Endodermal cell (in vitro differentiated cells): ENCODE measurements around the gene KRTAP5-9. TPM values are rescaled to one million over a fixed set of nuclear protein-coding genes. Genes with fewer than 3 reads are reported as not detected.
"Not testable (repeated sequence)": the region's sequence is repeated elsewhere in the genome, so short reads cannot be mapped to it uniquely, and the experiment has no call there.

Source experiments
- DNase-seq: peaks from one replicate; pipeline ENCODE4 v3.0.0-alpha.2; 2017
- H3K27ac ChIP-seq: 2 replicates; pipeline ENCODE4 v1.5.1; 2013; ENCODE audit warnings: mild to moderate bottlenecking, low read depth, low read length, moderate library complexity
- H3K27me3 ChIP-seq: 2 replicates; pipeline ENCODE4 v1.6.1; 2013; ENCODE audit warnings: mild to moderate bottlenecking, low read length, moderate library complexity; ENCODE audit not compliant: insufficient read depth, control insufficient read depth, poor library complexity, severe bottlenecking
- H3K36me3 ChIP-seq: 2 replicates; pipeline ENCODE4 v1.7.0; 2013; ENCODE audit warnings: mild to moderate bottlenecking, low read length, moderate library complexity; ENCODE audit not compliant: control insufficient read depth, insufficient read depth
- H3K4me1 ChIP-seq: one replicate; pipeline ENCODE4 v1.7.0; 2013; ENCODE audit warnings: low read length; ENCODE audit not compliant: control insufficient read depth, insufficient read depth
- H3K4me3 ChIP-seq: 2 replicates; pipeline ENCODE4 v1.5.1; 2013; ENCODE audit warnings: mild to moderate bottlenecking, low read length, moderate library complexity
- H3K9ac ChIP-seq: 2 replicates; pipeline ENCODE4 v1.6.1; 2013; ENCODE audit warnings: mild to moderate bottlenecking, low read length, moderate library complexity; ENCODE audit not compliant: poor library complexity, severe bottlenecking; ENCODE audit errors: extremely low read depth
- H3K9me3 ChIP-seq: 2 replicates; pipeline ENCODE4 v1.6.1; 2013; ENCODE audit warnings: mild to moderate bottlenecking, low read length, moderate library complexity; ENCODE audit not compliant: control insufficient read depth
- H3K27ac Mint-ChIP-seq: 2 replicates; pipeline ENCODE4 v1.8.0; 2020; ENCODE audit warnings: mixed read lengths
- H3K27me3 Mint-ChIP-seq: 2 replicates; pipeline ENCODE4 v1.8.0; 2021; ENCODE audit warnings: mild to moderate bottlenecking, mixed read lengths; ENCODE audit not compliant: insufficient read depth
- H3K36me3 Mint-ChIP-seq: 2 replicates; pipeline ENCODE4 v1.8.0; 2020; ENCODE audit warnings: low read depth, mixed read lengths
- H3K4me1 Mint-ChIP-seq: 2 replicates; pipeline ENCODE4 v1.8.0; 2020; ENCODE audit warnings: mixed read lengths
- H3K4me3 Mint-ChIP-seq: 2 replicates; pipeline ENCODE4 v1.8.0; 2020; ENCODE audit warnings: mild to moderate bottlenecking, moderate library complexity, mixed read lengths
- H3K9me3 Mint-ChIP-seq: 2 replicates; pipeline ENCODE4 v1.8.0; 2020; ENCODE audit warnings: mild to moderate bottlenecking, mixed read lengths
- WGBS, 2 experiments: methylation state at CpG; one replicate each; pipeline versions ENCODE4 v1.1.5 to v1.1.7; 2013; ENCODE audit warnings: missing lambda C conversion rate in 2 of 2, mixed read lengths in 1 of 2; ENCODE audit not compliant: insufficient coverage in 1 of 2, insufficient read length in 1 of 2; 5-methylcytosine and 5-hydroxymethylcytosine counted together
- total RNA-seq, 2 donors: library from RNA; stranded (reverse); fragmentation: NEBNext Ultra II Directional in 1 of 2; extraction: Animal tissue kit (Norgen Biotek cat#: 25700) in 1 of 2; gene quantifications; 2 replicates in 1 of 2; 3 replicates in 1 of 2; pipeline ENCODE4 v1.2.1, GENCODE V29; 2021
- TF ChIP-seq, protein P1 (sequence below): fragments of 200-600 bp; sonication (generic); conservative IDR thresholded peaks from 2 replicates; pipeline ENCODE4 v1.5.0; 2021; ENCODE audit warnings: antibody characterized with exemption, mild to moderate bottlenecking

KRTAP5-9 gene
- total RNA-seq, 2 donors from 2014 or later, result 0.31 TPM; not detected in 1

DNA sequence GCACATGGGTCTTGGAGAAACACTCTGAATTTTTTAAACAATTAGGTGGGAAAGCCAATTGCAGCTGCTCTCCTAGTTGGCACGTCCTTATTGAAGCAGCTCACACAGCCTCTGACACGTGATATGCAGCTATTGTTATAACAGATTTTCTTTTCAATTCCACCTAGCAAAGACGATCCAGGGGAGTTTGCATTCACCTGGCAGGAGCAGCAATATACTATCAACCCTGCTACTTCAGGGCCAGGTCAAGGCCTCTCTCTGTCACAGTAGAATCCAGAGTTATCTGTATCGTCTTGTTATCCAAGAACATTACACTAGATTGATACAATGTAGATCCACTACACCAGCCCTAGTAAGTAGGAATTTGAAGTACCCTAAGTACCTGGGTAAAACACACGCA lies 26.2 kb downstream of the KRTAP5-9 start:
- TF ChIP-seq, protein P1, sequence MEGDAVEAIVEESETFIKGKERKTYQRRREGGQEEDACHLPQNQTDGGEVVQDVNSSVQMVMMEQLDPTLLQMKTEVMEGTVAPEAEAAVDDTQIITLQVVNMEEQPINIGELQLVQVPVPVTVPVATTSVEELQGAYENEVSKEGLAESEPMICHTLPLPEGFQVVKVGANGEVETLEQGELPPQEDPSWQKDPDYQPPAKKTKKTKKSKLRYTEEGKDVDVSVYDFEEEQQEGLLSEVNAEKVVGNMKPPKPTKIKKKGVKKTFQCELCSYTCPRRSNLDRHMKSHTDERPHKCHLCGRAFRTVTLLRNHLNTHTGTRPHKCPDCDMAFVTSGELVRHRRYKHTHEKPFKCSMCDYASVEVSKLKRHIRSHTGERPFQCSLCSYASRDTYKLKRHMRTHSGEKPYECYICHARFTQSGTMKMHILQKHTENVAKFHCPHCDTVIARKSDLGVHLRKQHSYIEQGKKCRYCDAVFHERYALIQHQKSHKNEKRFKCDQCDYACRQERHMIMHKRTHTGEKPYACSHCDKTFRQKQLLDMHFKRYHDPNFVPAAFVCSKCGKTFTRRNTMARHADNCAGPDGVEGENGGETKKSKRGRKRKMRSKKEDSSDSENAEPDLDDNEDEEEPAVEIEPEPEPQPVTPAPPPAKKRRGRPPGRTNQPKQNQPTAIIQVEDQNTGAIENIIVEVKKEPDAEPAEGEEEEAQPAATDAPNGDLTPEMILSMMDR, result no peak
- Mint-ChIP-seq H3K27me3 (peaks cover 4% of the 10 kb centered on the region), H3K9me3 (no peaks in the 10 kb centered on the region), H3K27ac (no peak overlapping the region), H3K4me1 (peaks cover 9% of the 10 kb centered on the region), H3K36me3 (no peaks in the 10 kb centered on the region), H3K4me3 (no peak overlapping the region)
- Histone ChIP-seq H3K4me3 (no peak overlapping the region), H3K36me3 (no peaks in the 10 kb centered on the region), H3K27ac (no peak overlapping the region), H3K9me3 (no peaks in the 10 kb centered on the region), H3K4me1 (no peaks in the 10 kb centered on the region), H3K9ac (no peak overlapping the region), H3K27me3 (no peaks in the 10 kb centered on the region)
- WGBS, 2 experiments, result 75 to 85% methylated on average over 4 to 5 of the region's 5 CpGs
- DNase-seq, result no peak

DNA sequence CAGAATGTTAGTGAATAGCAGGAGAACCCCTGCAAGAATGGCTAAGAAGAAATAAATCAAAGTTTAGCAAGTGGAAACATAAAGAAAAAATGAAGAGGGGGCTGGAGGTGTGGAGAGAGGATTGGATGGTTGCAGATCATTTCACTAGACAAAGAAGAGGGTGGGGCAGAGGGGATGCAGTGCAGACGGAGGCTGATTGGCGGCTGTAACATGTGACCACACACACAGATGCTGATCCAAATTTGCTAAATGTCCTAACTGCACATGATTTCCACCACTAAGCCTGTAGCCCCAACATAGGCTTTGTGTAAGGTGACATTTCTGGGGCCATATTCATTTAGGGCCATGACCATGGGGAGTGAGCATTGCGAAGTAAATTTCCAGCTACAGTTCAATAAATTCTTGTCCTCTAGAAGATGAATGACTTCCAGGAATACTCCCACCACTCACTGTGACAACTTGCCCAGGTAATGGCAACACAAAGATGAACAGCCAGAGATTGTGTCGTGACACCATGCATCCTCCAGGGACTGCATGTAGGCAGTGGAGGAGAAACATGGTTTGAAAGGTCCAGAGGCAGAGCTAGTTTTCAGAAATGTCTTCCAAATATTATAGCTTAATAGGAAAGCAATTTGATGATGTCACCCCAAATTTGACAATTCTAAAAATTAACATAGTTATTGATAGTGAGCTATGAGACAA lies 27.7 kb downstream of the KRTAP5-9 start:
- no peak overlapping the region for H3K27ac ChIP-seq
- Mint-ChIP-seq H3K27me3 (peaks cover 9% of the 10 kb centered on the region), H3K27ac (no peak overlapping the region), H3K4me3 (no peak overlapping the region), H3K4me1 (peaks cover 14% of the 10 kb centered on the region), H3K9me3 (no peaks in the 10 kb centered on the region), H3K36me3 (no peaks in the 10 kb centered on the region)
- no peak for DNase-seq
- 100% methylated on average over 2 to 4 of the region's 4 CpGs for WGBS, 2 experiments
- H3K4me3 ChIP-seq, result no peak overlapping the region
- H3K36me3 ChIP-seq, result no peaks in the 10 kb centered on the region
- no peak overlapping the region for H3K9ac ChIP-seq
- no peaks in the 10 kb centered on the region for H3K9me3 ChIP-seq
- TF ChIP-seq, protein P1, result no peak
- no peaks in the 10 kb centered on the region for H3K4me1 ChIP-seq
- H3K27me3 ChIP-seq, result no peaks in the 10 kb centered on the region

DNA sequence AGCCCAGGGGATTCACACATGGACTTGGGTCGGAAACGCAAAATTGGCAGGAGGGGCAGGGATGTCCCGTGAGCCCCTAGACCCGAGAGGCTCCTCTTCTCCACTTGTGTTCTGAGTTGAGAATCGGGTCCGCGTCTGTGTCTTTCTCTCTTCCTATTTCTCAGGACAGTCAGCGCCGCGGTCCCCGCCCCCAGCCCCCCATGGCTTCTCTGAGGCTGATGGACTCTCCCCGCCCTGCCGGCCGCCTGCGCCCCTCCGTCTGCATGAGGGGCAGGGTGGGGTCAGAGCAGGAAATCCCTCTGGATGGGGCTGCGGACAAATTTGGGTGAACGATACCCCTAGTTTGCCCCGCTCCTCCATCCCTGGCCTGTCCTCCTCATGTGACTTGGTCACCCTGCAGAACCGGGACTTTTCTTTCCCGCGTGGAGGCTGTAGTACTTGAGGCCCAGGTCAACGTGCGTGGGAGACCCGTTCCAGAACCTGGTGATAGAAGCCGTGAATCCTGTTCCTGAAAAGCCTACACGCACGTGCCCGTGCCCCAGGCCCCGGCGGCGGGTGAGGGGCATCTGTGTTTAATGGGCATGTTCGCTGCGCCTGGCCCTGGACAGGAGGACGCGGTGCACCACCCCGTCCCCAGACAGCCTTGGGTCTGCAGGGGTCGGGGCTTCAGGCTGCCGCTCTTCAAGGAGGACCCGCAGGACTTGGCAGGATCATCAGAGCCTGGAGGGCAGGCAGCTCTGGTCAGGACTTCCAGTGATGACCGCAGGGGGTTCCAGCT lies 28.7 kb downstream of the KRTAP5-9 start:
- not testable (repeated sequence) for H3K4me1 ChIP-seq, H3K9ac ChIP-seq, H3K9me3 ChIP-seq, H3K27ac Mint-ChIP-seq, H3K36me3 Mint-ChIP-seq, H3K4me3 ChIP-seq, DNase-seq, H3K4me3 Mint-ChIP-seq, H3K27ac ChIP-seq, H3K36me3 ChIP-seq, H3K27me3 ChIP-seq, H3K9me3 Mint-ChIP-seq
- Mint-ChIP-seq H3K27me3 (peaks cover 17% of the 10 kb centered on the region), H3K4me1 (peaks cover 17% of the 10 kb centered on the region)
- WGBS, 2 experiments, result 94 to 95% methylated on average over 26 to 34 of the region's 41 CpGs
